Measurements from ENCODE around the gene LRRC43.

LRRC43 gene

GRCh38 chr12:122183588-122183940, 641 bp downstream of the LRRC43 start:
- no peaks in the 10 kb centered on the region for H3K9me3 ChIP-seq (ENCODE audit: control insufficient read depth in 1 of 2, low read length in 2 of 2)
- H3K4me3 ChIP-seq (ENCODE audit: low read depth in 1 of 2, low read length in 2 of 2): peak overlapping the region in 1 of 2 donors; percentile 68
- peaks cover 0 to 3% of the 10 kb centered on the region in 2 donors for H3K4me1 ChIP-seq (ENCODE audit: control insufficient read depth in 1 of 2, insufficient read depth in 2 of 2, low read length in 2 of 2)
- no peaks in the 10 kb centered on the region for H3K27me3 ChIP-seq (ENCODE audit: low read depth, low read length)
- H3K27ac ChIP-seq (ENCODE audit: low read length): no peak overlapping the region
- H3K36me3 ChIP-seq (ENCODE audit: control insufficient read depth in 1 of 2, insufficient read depth in 2 of 2, low read length in 2 of 2): no peaks in the 10 kb centered on the region

DNA sequence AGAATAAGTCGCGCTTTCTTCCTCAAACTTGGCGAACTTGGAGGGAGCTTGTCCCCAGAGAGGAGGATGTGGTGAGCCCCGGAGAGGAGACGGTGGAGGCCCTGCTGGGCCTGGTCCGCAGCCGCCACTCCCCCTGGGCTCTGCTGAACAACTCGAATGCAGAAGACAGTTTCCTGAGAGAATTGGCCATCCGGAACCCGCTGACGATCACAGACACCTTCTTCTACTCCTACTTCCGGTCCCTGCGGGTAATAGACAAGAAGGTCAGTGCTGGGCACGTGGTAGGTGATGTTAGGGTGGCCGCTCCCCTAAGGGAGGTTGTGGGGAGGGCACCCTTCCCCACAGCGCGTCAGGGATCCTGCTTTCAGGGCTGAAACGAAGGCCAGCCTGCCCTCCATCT, 1.6 kb downstream of the LRRC43 start:
- peaks cover 0 to 3% of the 10 kb centered on the region in 2 donors for H3K4me1 ChIP-seq (ENCODE audit: control insufficient read depth in 1 of 2, insufficient read depth in 2 of 2, low read length in 2 of 2)
- H3K36me3 ChIP-seq (ENCODE audit: control insufficient read depth in 1 of 2, insufficient read depth in 2 of 2, low read length in 2 of 2): no peaks in the 10 kb centered on the region
- H3K27me3 ChIP-seq (ENCODE audit: low read depth, low read length): no peaks in the 10 kb centered on the region

DNA sequence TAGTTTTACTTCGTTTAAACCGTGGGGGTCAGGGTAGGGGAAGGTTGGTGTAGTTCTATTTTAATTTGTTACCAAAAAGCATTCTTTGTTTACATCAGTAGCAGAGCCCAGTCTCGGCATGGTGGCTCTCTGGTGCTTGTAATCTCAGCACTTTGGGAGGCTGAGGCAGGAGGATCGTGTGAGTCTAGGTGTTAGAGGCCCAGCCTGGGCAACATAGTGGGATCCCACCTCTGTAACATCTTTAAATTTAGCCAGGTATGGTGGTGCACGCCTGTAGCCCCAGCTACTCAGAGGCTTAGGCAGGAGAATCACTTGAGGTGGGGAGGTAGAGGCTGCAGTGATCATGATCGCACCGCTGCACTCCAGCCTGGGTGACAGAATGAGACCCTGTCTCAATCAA, 2.2 kb downstream of the LRRC43 start:
- Histone ChIP-seq H3K36me3 (ENCODE audit: control insufficient read depth in 1 of 2, insufficient read depth in 2 of 2, low read length in 2 of 2) (no peaks in the 10 kb centered on the region), H3K27me3 (ENCODE audit: low read depth, low read length) (no peaks in the 10 kb centered on the region), H3K27ac (ENCODE audit: low read length) (no peak overlapping the region), H3K4me3 (ENCODE audit: low read depth in 1 of 2, low read length in 2 of 2) (no peak overlapping the region), H3K9me3 (ENCODE audit: control insufficient read depth in 1 of 2, low read length in 2 of 2) (no peaks in the 10 kb centered on the region), H3K4me1 (ENCODE audit: control insufficient read depth in 1 of 2, insufficient read depth in 2 of 2, low read length in 2 of 2) (peaks cover 0 to 3% of the 10 kb centered on the region in 2 donors)

More for the DNA sequence above, 1.6 kb downstream of the LRRC43 start:
- no peak overlapping the region for H3K4me3 ChIP-seq (ENCODE audit: low read depth in 1 of 2, low read length in 2 of 2)
- no peak overlapping the region for H3K27ac ChIP-seq (ENCODE audit: low read length)
- H3K9me3 ChIP-seq (ENCODE audit: control insufficient read depth in 1 of 2, low read length in 2 of 2): no peaks in the 10 kb centered on the region

DNA sequence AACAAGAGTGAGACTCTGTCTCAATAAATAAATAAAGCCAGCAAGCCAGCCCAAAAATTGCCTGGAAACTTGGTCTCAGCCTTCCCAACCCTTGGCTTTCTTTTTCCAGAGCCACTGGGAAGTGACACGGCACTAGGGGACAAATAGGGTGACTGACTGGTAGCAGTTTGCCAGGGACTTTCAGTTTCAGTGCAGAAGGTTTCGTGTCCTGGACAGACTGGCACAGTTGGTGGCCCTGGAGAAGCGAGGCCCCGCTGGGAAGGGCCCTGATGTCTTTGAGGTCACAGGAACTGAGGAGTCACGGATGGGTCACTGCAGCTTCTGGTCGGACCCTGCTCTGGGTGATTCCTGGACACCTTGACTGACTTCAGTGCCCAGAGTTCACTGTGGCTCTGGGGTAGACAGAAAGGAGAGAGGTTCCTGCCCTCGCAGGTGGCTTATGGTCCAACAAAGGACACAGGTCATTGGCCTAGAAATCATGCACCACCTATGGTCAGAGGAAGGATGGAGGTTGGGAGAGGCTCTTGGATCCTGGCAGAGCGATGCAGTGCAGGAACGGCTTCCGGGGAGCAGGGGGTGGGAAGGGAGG, 2.7 kb downstream of the LRRC43 start:
- Histone ChIP-seq H3K9me3 (ENCODE audit: control insufficient read depth in 1 of 2, low read length in 2 of 2) (no peaks in the 10 kb centered on the region), H3K27me3 (ENCODE audit: low read depth, low read length) (no peaks in the 10 kb centered on the region), H3K4me1 (ENCODE audit: control insufficient read depth in 1 of 2, insufficient read depth in 2 of 2, low read length in 2 of 2) (peaks cover 0 to 3% of the 10 kb centered on the region in 2 donors), H3K4me3 (ENCODE audit: low read depth in 1 of 2, low read length in 2 of 2) (no peak overlapping the region), H3K27ac (ENCODE audit: low read length) (no peak overlapping the region), H3K36me3 (ENCODE audit: control insufficient read depth in 1 of 2, insufficient read depth in 2 of 2, low read length in 2 of 2) (no peaks in the 10 kb centered on the region)

GRCh38 chr12:122187466-122187865, 4.5 kb downstream of the LRRC43 start:
- Histone ChIP-seq H3K4me1 (ENCODE audit: control insufficient read depth in 1 of 2, insufficient read depth in 2 of 2, low read length in 2 of 2) (peaks cover 0 to 3% of the 10 kb centered on the region in 2 donors), H3K36me3 (ENCODE audit: control insufficient read depth in 1 of 2, insufficient read depth in 2 of 2, low read length in 2 of 2) (no peaks in the 10 kb centered on the region), H3K27me3 (ENCODE audit: low read depth, low read length) (no peaks in the 10 kb centered on the region), H3K4me3 (ENCODE audit: low read depth in 1 of 2, low read length in 2 of 2) (no peak overlapping the region), H3K9me3 (ENCODE audit: control insufficient read depth in 1 of 2, low read length in 2 of 2) (no peaks in the 10 kb centered on the region), H3K27ac (ENCODE audit: low read length) (no peak overlapping the region)

GRCh38 chr12:122189626-122190475, 6.9 kb downstream of the LRRC43 start:
- Histone ChIP-seq H3K27me3 (ENCODE audit: low read depth, low read length) (no peaks in the 10 kb centered on the region), H3K4me3 (ENCODE audit: low read depth in 1 of 2, low read length in 2 of 2) (no peak overlapping the region), H3K9me3 (ENCODE audit: control insufficient read depth in 1 of 2, low read length in 2 of 2) (no peaks in the 10 kb centered on the region), H3K27ac (ENCODE audit: low read length) (no peak overlapping the region), H3K36me3 (ENCODE audit: control insufficient read depth in 1 of 2, insufficient read depth in 2 of 2, low read length in 2 of 2) (no peaks in the 10 kb centered on the region), H3K4me1 (ENCODE audit: control insufficient read depth in 1 of 2, insufficient read depth in 2 of 2, low read length in 2 of 2) (no peaks in the 10 kb centered on the region)

- Histone ChIP-seq H3K4me1 (ENCODE audit: control insufficient read depth in 1 of 2, insufficient read depth in 2 of 2, low read length in 2 of 2) (no peaks in the 10 kb centered on the region), H3K4me3 (ENCODE audit: low read depth in 1 of 2, low read length in 2 of 2) (no peak overlapping the region), H3K36me3 (ENCODE audit: control insufficient read depth in 1 of 2, insufficient read depth in 2 of 2, low read length in 2 of 2) (no peaks in the 10 kb centered on the region), H3K27me3 (ENCODE audit: low read depth, low read length) (no peaks in the 10 kb centered on the region), H3K9me3 (ENCODE audit: control insufficient read depth in 1 of 2, low read length in 2 of 2) (peaks cover 0 to 4% of the 10 kb centered on the region in 2 donors), H3K27ac (ENCODE audit: low read length) (no peak overlapping the region)
Observed at GRCh38 chr12:122190842-122191668, 8.1 kb downstream of the LRRC43 start.

- peaks cover 0 to 4% of the 10 kb centered on the region in 2 donors for H3K9me3 ChIP-seq (ENCODE audit: control insufficient read depth in 1 of 2, low read length in 2 of 2)
Observed at GRCh38 chr12:122192441-122192840, 9.5 kb downstream of the LRRC43 start.

GRCh38 chr12:122194804-122195203, 11.9 kb downstream of the LRRC43 start:
- H3K4me3 ChIP-seq (ENCODE audit: low read depth in 1 of 2, low read length in 2 of 2): no peak overlapping the region
- no peaks in the 10 kb centered on the region for H3K36me3 ChIP-seq (ENCODE audit: control insufficient read depth in 1 of 2, insufficient read depth in 2 of 2, low read length in 2 of 2)
- H3K9me3 ChIP-seq (ENCODE audit: control insufficient read depth in 1 of 2, low read length in 2 of 2): peaks cover 0 to 4% of the 10 kb centered on the region in 2 donors
- no peaks in the 10 kb centered on the region for H3K27me3 ChIP-seq (ENCODE audit: low read depth, low read length)
- no peak overlapping the region for H3K27ac ChIP-seq (ENCODE audit: low read length)
- H3K4me1 ChIP-seq (ENCODE audit: control insufficient read depth in 1 of 2, insufficient read depth in 2 of 2, low read length in 2 of 2): no peaks in the 10 kb centered on the region

More at GRCh38 chr12:122192441-122192840, 9.5 kb downstream of the LRRC43 start:
- H3K36me3 ChIP-seq (ENCODE audit: control insufficient read depth in 1 of 2, insufficient read depth in 2 of 2, low read length in 2 of 2): no peaks in the 10 kb centered on the region
- H3K27me3 ChIP-seq (ENCODE audit: low read depth, low read length): no peaks in the 10 kb centered on the region
- no peak overlapping the region for H3K27ac ChIP-seq (ENCODE audit: low read length)
- H3K4me1 ChIP-seq (ENCODE audit: control insufficient read depth in 1 of 2, insufficient read depth in 2 of 2, low read length in 2 of 2): no peaks in the 10 kb centered on the region
- H3K4me3 ChIP-seq (ENCODE audit: low read depth in 1 of 2, low read length in 2 of 2): no peak overlapping the region

DNA sequence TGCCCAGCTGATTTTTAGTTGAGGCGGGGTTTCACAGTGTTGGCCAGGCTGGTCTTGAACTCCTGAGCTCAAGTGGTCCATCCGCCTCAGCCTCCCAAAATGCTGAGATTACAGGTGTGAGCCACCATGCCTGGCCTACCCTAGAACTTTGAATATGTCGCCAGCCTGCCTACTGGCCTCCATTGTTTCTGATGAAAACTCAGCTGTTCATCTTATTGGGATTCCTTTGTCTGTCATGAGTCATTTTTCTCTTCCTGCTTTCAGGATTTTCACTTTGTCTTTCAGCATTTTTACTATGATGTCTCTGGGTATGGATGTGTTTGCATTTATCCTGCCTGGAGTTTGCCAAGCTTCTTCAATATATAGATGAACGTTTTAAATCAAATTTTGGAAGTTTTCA, 12.5 kb downstream of the LRRC43 start:
- Histone ChIP-seq H3K9me3 (ENCODE audit: control insufficient read depth in 1 of 2, low read length in 2 of 2) (peaks cover 0 to 4% of the 10 kb centered on the region in 2 donors), H3K36me3 (ENCODE audit: control insufficient read depth in 1 of 2, insufficient read depth in 2 of 2, low read length in 2 of 2) (no peaks in the 10 kb centered on the region), H3K27ac (ENCODE audit: low read length) (no peak overlapping the region), H3K4me3 (ENCODE audit: low read depth in 1 of 2, low read length in 2 of 2) (no peak overlapping the region), H3K27me3 (ENCODE audit: low read depth, low read length) (no peaks in the 10 kb centered on the region), H3K4me1 (ENCODE audit: control insufficient read depth in 1 of 2, insufficient read depth in 2 of 2, low read length in 2 of 2) (no peaks in the 10 kb centered on the region)

DNA sequence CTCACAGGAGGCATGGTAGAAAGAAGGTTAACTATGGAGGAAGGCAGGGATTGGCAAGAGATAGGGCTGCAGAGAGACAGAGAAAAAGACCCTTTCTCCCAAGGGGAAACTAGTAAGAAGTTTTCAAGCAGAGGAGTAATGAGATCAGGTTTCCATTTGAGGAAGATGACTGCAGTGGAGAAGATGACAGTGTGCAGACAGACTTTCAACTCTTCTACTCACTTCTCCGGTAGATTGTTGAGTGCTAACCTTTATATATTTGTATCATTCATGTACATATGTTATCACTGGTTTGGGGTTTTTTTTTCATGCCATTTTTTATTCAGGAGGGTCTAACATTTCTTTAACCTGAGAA, 14.7 kb downstream of the LRRC43 start:
- Histone ChIP-seq H3K9me3 (ENCODE audit: control insufficient read depth in 1 of 2, low read length in 2 of 2) (peaks cover 0 to 4% of the 10 kb centered on the region in 2 donors), H3K4me1 (ENCODE audit: control insufficient read depth in 1 of 2, insufficient read depth in 2 of 2, low read length in 2 of 2) (no peaks in the 10 kb centered on the region), H3K27ac (ENCODE audit: low read length) (no peak overlapping the region), H3K4me3 (ENCODE audit: low read depth in 1 of 2, low read length in 2 of 2) (no peak overlapping the region), H3K27me3 (ENCODE audit: low read depth, low read length) (peaks cover 2% of the 10 kb centered on the region), H3K36me3 (ENCODE audit: control insufficient read depth in 1 of 2, insufficient read depth in 2 of 2, low read length in 2 of 2) (no peaks in the 10 kb centered on the region)
